NB4 (cell line): Measurements from ENCODE around the gene CAMK4.

Experiments
- DNase-seq: peaks from one replicate; pipeline ENCODE4 v3.0.0; 2010; ENCODE audit warnings: low read depth
- H3K4me3 ChIP-seq: one replicate; pipeline ENCODE4 v1.5.1; 2011; ENCODE audit warnings: mild to moderate bottlenecking, low read depth, low read length, moderate library complexity
- MYC ChIP-seq: IDR thresholded peaks from 2 replicates; pipeline ENCODE4 v1.6.1; 2011; ENCODE audit warnings: low read depth, low read length
- POLR2A ChIP-seq: IDR thresholded peaks from 2 replicates; pipeline ENCODE4 v1.6.1; 2011; ENCODE audit warnings: mild to moderate bottlenecking; ENCODE audit not compliant: insufficient read length; ENCODE audit errors: extremely low read depth
- TF ChIP-seq, protein P1 (sequence below): IDR thresholded peaks from 2 replicates; pipeline ENCODE4 v1.6.1; 2011; ENCODE audit warnings: low read depth, low read length
- TF ChIP-seq, protein P2 (sequence below): IDR thresholded peaks from one replicate; pipeline ENCODE4 v1.5.1; 2012; ENCODE audit warnings: low read depth, low read length

The CAMK4 gene

DNA sequence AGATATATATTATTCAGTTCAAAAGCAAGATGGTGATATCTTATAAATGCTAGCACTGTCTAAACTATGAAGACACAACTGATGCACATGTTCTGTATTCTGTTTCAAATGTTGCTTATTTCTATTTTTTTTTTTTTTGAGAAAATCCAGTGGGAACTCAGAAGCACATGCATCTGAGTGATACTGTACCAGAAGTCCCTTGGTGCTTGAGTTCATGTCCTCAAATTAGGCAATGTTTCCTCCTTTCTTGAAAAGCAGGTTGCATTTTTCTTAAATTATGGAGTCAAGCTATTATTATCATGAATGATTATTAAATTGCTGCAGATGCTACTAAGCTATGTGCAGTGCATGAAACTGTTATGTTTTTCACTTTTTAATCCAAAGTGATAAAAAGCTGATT is 70.4 kb downstream of the CAMK4 start:
- TF ChIP-seq MYC, result no peak
- TF ChIP-seq, protein P1, sequence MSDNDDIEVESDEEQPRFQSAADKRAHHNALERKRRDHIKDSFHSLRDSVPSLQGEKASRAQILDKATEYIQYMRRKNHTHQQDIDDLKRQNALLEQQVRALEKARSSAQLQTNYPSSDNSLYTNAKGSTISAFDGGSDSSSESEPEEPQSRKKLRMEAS, result no peak
- TF ChIP-seq, protein P2, sequence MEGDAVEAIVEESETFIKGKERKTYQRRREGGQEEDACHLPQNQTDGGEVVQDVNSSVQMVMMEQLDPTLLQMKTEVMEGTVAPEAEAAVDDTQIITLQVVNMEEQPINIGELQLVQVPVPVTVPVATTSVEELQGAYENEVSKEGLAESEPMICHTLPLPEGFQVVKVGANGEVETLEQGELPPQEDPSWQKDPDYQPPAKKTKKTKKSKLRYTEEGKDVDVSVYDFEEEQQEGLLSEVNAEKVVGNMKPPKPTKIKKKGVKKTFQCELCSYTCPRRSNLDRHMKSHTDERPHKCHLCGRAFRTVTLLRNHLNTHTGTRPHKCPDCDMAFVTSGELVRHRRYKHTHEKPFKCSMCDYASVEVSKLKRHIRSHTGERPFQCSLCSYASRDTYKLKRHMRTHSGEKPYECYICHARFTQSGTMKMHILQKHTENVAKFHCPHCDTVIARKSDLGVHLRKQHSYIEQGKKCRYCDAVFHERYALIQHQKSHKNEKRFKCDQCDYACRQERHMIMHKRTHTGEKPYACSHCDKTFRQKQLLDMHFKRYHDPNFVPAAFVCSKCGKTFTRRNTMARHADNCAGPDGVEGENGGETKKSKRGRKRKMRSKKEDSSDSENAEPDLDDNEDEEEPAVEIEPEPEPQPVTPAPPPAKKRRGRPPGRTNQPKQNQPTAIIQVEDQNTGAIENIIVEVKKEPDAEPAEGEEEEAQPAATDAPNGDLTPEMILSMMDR, result no peak
- no peak for DNase-seq

DNA sequence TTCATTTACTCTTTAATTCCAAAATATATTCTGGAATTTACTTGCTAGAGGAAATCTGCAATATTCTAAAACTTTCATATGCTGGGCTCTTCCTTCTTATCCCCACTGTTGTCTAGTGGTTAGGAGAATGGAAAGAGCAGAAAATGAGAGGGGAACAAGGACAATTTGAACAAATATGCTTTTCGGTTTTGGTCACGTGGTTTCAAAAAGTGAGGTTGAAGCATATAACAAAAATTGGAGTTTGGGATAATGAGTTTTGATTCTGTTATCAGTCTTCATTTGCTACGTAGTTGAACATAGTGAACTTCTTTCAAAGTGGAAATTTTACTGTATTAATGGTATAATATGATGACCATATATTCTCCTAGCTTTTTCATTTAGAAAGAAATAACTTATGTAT is 71.5 kb downstream of the CAMK4 start:
- TF ChIP-seq MYC (no peak), POLR2A (no peak)
- TF ChIP-seq, protein P2, result no peak
- TF ChIP-seq, protein P1, result no peak
- DNase-seq, result no peak
- H3K4me3 ChIP-seq, result no peak overlapping the region

More for the DNA sequence above, 70.4 kb downstream of the CAMK4 start:
- H3K4me3 ChIP-seq, result no peak overlapping the region

DNA sequence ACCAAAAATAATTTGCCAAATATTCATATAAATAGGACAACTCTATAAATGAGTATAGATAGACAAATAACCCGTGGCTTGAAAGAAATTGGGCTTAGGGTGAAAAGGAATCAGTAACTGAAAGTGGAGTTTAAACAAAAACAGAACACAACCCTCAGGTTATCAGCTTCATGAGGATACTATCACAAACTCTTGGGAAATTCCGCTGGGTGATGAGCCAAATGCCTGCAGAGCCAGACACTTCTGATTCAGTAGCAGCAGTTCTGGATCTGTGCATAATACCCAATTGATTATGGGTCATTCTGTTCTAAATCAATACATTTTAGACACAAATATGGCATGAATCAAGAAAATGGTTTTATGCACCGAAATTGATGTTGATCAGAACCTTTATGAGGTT is 72.4 kb downstream of the CAMK4 start:
- H3K4me3 ChIP-seq, result no peak overlapping the region
- TF ChIP-seq MYC, result no peak
- TF ChIP-seq, protein P2, result no peak
- TF ChIP-seq POLR2A, result no peak
- TF ChIP-seq, protein P1, result no peak
- DNase-seq, result no peak

DNA sequence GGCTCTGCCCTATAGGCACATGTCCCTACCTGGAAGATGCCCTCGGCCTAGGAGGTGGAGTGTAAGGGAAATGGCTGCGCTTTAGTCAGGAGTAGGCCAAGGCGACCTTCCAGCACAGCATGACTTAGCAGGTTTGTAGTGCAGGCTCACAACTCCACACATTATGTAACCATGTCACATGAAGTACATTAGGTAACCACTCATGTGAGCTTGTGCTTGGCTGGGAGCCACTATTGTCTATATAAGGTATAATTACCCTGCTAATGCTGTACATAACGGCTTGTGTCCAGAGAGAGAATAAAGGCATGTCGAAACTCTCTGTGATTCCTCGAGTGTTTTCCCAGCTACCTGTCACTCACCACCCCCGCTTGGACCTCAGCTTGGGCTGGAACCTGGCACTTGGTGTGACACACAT is 74.9 kb downstream of the CAMK4 start:
- DNase-seq, result no peak
- no peak overlapping the region for H3K4me3 ChIP-seq
- no peak for TF ChIP-seq POLR2A
- TF ChIP-seq, protein P2, result no peak
- TF ChIP-seq MYC, result no peak
- TF ChIP-seq, protein P1, result no peak

DNA sequence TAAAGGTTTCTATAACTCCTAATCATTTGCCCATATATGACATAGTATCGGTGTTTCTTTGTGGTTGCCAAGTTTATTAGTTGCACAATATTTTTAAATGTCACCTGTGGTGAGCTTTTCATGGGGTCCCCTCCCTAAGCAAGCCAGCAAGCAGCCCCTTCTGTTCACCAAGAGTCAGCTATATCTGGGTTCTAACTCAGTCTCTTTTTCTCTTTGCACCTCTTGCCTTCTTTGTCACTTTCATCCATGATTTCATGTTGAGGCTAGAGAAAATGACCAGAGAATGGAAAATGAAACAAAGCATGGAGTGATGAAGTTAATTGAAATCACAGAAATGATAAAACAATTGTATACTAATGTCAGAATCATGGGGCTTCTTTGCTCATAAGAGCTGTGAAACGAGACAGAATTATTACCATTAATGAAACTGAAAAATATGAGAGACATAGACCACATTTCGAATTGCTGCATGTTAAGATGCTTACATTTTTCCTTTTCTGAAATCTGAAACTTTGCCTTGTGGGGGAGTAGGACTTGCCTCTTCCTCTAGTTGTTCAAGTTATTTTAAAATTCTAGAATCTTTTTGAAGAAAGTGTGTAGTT is 75.7 kb downstream of the CAMK4 start:
- H3K4me3 ChIP-seq, result no peak overlapping the region
- TF ChIP-seq MYC (no peak), POLR2A (no peak)
- TF ChIP-seq, protein P2, result no peak
- TF ChIP-seq, protein P1, result no peak
- DNase-seq, result no peak
